ENCODE results near the gene FMN1. TPM values are rescaled to one million over a fixed set of nuclear protein-coding genes. Genes with fewer than 3 reads are reported as not detected.

FMN1 gene
- total RNA-seq, 1 donor from 2014 or later: 0.17 TPM

DNA sequence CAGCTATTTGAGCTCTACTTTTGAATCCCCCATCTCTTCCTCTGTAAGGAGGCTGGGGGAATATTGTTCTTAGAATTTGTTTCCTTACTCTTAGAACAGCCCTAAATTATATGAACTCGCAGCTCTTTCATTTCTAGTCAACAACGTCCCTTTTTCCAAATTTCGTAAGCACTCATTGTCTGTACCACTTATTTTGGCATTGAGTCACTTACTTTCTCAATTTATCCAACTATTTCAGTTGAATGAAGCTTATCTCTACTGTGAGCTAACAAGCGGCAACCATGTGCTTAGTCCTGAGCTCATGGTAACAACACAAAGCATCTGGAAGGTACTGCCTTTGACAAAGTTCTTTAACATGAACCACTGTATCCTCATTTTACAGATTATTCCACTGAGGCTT, 285.6 kb downstream of the FMN1 start:
- DNase-seq: no peak

DNA sequence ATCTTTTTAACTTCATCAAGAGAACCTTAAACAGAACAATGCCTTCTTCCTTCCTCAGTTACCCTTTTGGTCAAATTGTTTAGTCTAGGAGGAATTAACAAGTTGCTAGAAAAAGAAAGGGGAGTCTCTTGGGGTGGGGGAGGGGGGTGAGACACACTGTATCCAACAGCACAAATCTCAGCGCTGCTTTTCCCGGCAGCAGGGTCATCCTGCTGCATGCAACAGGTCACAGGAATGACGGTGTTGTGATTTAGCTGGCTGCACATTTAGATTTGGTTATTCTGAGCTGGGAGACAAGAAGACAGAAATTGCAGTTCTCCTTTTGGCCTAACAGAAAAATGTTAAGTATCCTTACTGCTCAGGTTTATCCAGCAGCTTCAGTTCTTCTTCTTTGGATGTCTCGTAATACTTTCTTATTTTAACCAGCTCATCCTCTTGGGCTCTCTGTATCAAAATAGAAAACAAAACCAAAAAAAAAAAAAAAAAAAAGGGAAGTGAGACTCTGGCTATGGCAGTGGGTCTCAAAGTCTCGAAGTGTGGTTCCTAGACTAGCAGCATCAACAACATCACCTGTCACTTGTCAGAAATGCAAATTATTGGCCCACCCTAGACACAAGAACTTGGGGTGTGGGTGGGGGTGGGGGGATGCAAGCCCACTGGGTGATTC, 286.2 kb downstream of the FMN1 start:
- peak; percentile 28 for DNase-seq

DNA sequence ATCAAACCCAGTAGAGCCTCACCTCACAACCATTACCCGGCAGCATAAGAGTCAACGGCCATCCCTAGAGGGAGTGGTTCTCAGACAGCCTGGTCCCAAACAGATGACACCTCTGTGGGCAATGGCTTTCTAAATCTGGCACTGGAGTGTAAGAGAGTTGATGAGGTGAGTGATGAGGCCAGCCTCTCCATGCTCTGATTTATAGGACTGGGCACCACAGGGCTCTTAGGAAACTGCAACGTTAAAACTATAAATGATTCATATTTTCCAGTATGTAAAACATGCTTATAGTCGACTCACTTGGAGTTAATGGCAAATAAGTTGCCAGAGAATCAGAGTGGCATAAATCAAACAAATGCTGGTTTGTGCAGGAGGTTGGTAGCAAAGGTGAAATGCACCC, 289.0 kb downstream of the FMN1 start:
- DNase-seq: no peak

DNA sequence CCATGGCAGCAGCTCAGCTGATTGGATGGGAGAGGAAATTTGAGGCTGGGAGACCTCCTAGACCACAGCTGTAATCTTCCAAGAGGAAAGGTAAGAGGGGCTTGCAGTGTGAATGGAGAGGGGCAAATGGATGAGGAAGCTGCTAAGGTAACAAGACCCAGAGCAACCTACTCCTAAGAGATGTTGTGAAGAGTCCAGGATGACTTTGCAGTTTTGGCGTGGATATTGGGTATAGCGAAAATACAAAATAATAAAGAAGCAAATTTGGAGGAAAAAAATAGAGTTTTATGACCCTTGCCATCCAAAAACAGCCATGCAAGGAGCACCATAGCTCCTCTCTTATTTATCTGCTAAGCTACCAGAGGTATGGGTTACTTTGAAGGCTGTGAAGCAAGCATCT, 290.1 kb downstream of the FMN1 start:
- DNase-seq: no peak

DNA sequence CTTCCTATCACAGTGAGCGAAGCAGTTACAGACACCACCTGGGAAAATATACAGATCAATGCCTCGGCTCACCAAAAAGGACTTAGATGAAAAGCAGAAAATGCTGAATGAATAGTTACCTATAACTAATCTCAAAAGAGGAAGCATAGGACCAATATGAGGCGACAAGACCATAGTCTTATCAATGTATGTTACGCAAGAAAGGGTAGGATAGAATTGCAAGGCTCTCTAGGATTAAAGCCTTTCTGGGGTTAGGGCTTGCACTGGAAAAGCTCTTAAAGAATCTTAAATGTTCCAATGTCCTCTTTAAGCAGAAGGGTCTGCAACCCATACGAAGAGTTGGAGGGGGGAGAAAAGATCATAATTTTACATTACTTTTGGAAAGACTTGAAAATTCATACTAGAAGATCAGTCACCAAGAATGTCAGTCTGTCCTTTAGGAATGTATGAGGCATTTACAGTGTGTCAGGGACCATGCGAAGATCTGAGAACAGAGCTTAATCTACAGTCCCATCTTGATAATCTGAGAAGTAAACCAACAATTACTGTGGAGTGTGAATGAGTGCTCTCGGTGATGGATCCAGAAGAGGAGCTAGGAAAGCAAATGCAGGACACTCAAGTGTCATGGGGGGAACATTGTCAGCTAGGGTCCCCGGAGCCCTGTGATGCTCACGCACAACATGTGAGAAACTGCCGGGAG, 290.8 kb downstream of the FMN1 start:
- DNase-seq: no peak

DNA sequence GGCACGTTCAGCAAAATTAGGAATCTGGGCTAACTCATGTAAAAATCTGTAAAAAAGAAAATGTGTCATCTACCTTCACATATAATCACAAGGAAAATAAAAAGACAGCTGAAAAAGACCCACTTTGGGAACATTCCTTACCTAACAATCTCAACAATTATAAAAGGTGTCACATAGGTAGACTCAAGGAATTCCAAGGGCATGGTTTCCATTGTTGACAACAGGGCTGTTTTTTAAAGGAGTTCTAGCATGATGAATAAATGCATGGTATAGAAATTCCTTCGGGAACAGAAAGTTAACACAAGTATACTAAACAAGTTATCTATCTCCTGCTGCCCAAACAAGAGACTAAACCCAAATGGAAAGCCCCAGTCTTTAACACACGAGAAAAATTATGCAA, 292.5 kb downstream of the FMN1 start:
- DNase-seq: no peak

DNA sequence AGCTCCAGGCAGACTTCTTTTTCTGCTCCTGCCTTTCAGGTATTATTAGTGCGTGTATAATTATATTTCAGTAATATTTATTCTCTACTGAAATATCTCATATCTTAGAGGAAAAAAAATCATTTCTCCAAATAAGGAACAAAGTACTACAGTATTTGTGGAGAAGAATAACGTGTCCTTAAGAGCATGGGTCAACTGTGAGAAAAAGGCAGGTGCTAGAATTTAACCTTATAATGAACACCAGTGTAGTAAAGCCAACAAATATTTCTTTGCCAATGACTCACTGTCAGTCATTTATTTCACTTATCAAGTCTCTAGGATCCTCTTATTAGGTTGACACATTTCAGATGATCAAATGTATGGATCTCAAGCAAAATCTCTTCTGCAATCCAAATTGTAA, 293.3 kb downstream of the FMN1 start:
- no peak for DNase-seq

DNA sequence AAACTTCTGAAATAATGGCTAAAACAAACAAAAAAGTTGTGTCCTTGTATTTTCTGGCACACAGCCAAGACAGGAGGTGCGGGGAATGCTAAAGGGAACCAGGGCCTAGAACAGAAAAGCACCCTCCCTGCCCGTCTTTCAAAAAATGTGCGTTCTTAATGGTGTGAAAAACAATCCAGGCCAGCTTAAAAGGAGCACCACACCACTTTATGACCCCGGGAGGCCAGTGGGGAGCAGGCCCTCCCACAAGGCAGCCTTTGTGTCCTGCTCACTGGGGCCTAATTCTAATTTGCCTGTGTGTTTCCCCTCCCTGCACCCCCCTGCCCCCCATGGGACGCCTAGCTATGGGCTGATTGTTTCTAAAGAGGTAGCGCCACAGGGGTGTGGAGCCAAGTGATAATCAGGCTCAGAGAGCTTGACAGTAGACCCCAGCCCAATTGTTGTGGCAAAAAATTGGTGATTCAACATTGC, 295.4 kb downstream of the FMN1 start:
- peak; percentile 16 for DNase-seq

DNA sequence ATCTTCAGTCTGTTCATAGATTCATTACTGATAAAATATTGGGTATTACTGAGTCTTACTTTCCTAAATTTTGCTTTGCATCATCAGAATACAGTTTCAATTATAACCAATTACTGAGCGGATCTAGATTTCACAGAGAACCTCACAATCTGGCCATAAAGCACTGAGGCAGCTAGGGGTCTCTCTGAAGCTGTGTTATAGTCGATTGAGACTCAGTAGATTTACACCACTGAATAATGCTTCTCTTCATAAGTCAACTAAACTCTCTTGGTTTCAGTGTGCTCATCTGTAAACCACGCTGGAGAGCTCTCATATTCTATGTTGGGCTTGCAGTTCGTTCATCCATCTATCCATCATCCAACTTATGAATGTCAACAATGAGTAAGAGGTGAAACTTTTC, 296.1 kb downstream of the FMN1 start:
- no peak for DNase-seq

DNA sequence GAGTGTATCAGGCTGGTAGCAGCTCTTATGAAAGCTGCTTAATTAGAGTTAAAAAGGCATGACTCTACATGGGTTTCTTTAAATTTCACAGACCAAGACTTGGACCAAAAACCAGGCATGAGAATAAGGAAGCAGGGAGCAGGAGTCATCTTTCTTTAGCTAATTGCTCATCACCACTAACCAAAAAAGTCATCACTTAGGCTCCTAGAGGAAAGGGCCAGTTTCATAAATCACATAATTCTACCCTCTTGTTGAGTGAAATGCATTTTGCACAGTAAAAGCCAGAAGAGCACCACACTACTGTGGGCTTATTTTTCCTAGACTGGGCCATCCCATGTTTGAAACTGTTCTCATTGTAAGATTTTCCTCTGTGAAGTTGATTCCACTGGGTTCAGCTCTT, 301.1 kb downstream of the FMN1 start:
- DNase-seq: no peak

DNA sequence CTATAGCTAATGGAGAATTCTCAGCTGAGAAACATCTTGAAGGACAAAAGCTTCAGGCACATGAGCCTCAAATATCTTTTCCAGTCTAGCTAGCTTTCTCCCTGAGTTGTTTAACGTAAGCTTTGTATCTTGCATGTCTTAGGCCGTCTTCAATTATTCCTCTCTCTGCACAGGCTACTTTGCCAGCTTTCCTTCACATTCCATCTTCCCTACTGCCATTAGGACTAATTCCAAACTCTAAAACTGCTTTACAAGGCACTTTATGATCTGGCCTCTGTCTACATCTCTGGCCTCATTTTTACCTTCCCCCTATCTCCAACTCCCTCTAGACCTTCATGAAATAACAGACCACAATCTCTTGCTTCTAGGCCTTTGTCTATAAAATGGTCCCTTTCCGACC, 305.3 kb downstream of the FMN1 start:
- no peak for DNase-seq

DNA sequence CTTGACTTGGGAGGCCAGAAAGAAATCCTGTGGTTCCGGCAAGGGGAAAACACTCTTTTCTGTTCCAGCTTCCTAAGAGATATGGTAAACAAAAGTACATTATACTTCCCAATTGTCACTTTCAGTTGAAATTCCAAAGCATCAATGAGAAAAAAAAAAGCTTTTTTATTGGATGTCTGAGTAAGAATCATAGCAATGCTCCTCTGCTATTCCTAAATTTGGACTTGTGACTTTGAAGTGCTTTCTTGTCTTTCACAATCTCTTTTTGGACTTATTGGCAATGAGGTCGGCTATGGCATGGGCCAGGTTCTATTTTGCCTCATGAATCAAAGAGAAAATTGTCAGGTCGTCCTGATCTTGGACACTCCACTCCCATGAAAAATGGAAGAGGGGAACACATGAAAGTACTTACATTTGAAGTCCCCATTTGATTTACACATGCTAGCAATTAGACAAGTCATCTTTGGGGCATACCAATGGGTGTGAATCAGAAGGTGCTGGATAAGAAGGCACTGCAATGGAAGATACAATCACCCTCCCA, 306.2 kb downstream of the FMN1 start:
- DNase-seq: no peak

DNA sequence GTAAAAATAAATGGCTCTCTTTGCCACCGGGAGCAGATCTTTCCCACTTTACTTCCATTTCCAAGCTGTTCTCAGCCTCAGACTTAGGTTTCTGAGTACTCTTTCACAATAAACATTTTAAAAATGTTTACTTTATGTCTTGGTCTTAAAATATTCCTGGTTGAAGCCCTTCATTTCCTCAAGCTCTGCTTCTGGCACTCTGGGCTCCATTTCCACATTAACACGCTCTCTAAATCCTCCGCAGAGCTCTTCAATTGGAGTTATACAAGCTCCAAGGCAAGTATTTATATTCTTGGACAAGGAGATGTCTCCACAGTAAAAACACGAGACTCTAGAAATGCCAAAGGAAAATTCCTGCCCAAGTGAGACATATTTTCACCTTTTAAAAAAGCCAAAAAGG, 307.4 kb downstream of the FMN1 start:
- no peak for DNase-seq

DNA sequence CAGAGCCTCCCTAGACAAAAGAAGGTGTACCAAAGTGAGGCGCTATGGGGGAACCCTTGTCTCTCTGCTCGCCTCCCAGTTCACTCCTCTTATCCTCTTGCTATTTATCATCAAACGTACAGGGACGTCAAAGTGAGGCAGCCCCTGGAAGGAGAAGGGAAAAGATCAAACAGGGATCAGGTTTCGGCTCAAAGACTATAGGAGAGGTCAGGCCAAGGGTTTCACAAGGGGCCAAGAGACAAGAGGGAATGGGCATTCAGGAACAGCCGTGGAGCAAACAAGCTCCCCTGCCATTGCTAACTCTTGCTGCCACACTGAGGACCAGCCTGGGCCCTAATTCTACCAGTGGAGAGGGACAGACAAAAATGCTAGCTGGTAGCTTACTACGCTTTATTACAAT, 308.1 kb downstream of the FMN1 start:
- DNase-seq: no peak

DNA sequence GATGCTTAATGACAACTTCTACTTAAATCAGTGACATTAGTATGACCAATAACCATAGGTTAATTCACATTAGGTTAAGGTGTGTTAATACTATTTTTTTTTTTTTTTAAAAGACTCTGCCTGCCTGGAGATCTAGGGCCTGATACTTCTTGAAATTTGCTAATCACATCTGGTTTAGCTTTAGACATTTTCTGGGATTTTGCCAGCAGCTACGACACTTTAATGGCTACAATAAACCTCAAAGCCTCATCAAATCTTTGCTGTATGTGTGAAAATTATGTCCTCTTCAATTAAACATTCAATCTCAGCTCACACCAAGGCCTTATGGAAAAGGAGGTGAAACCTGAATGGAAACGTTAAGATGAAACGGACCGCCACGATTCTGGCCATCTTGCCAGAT, 308.8 kb downstream of the FMN1 start:
- DNase-seq: no peak

DNA sequence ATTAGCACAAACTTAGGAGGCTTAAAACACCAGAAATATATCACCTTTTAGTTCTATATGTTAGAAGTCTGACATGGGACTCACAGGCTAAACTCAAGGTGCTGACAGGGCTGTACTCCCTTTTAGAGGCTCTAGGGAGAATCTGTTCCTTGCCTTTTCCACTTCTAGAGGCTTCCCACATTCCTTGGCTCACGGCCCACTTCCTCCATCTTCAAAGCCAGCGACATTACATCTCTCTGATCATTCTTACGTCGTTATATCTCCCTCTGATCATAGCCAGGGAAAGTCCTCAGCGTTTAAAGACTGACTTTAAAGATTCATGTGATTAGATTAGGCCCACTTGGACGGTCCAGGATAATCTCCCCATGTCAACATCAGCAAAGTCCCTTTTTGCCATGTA, 310.4 kb downstream of the FMN1 start:
- peak; percentile 31 for DNase-seq

DNA sequence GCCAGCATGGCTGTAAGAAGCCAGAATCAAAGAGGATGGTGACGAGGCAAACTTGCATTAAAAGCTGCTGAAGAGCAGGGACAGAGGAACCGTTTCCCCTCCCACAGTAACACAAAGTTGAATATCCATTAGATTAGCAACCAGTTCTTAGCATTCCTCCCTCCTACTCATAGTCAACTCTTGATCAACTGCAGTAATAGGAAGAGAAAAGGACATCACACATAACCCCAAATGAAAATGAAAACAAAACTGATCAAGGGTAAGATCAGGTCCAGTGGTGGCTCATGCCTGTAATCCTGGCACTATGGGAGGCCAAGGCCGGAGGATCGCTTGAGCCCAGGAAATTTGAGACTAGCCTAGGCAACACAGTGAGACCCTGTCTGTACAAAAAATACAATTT, 311.6 kb downstream of the FMN1 start:
- DNase-seq: no peak

DNA sequence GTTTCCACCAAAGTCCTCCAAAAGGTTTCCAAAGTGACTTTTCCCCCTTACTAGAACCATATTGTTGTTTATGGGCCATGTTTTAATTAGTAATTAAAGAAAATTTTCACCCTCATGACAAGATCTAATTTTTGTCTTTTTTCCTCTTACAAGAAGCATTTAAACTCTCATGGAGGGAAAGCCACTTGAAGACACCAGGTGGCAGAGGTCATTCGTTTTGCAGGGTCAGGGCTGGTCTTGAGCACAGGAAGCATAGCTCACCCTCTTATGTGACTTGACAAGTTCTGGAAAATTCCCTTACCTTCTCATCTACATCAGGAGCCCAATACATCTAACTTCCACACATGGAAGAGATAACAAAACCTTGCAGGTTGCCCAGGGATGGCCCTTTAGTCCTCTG, 313.0 kb downstream of the FMN1 start:
- DNase-seq: no peak

DNA sequence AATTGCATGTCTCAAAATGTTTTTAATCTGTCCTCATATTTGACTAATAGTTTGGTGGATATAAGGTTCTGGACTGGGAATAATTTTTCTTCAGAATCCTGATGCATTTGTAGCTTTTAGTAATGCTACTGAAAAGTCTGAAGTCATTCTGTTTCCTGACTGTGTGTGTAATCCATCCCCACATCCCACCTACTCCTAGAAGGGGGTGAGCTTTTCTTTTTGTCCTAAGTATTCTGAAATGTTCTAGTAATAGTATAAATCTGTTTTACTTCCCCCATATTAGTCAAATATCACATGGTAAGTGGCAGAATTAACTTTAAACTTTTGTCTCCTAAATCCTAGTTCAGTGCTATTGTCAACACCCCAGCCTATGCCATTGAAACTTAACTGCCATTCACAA, 313.9 kb downstream of the FMN1 start:
- no peak for DNase-seq

DNA sequence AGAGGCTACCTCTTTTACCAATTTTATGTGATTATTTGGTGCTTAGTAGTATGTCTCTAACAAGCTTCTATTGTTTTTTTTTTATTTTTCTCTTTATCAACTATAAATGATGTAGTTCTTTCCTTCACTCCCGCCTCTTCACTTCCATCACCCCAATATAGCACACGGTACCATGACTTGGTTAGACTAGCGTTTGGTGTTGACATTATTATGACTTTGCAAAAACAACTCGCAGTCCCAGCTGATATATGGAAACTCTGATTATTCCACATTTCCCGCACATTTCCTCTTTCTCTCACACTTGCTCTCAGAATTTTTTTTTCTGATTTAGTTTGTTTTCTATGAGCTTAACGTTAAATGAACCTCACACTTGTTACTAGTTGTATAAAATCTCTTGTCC, 314.5 kb downstream of the FMN1 start:
- DNase-seq: no peak

DNA sequence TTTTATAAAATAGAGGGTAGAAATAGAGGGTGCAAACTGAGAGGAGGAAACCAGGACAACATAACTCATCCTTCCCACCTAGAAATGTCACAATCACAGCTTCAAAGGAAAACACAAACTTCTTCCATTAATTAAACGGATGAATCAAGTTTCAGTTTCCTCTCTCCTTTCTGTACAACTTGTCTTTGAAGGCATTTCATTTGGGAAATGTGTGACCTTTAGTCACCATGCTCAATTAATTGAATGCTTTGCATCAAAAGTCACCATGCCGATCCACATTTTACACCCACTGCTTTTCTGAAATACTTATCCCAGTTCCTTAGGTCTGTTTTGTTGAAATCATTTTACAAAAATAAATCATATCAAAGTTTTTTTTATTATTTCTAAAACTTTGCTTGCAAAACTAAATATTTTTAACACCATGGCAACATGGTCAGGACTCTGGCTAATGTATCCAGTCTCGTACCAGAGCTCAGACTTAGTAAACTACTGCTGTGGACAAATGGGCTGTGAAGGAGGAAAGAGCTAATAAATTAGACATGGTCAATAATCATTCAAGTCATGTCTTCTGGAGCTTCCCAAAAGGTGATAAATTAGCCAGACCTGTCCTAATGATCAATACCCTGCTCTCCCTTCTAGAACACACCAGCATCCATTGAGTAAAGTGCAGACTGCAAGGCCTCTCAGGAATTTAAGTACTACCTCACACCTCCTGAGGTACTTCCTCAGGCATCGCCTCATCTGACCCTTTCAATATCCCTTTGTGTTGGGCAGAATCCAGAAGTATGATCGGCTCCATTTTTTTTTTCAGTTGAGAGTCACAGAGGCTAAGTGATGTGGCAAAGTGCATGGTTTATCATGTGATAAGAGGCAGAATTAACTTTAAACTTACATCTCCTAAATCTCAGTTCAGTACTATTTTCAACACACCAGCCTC, 315.4 kb downstream of the FMN1 start:
- DNase-seq: no peak

DNA sequence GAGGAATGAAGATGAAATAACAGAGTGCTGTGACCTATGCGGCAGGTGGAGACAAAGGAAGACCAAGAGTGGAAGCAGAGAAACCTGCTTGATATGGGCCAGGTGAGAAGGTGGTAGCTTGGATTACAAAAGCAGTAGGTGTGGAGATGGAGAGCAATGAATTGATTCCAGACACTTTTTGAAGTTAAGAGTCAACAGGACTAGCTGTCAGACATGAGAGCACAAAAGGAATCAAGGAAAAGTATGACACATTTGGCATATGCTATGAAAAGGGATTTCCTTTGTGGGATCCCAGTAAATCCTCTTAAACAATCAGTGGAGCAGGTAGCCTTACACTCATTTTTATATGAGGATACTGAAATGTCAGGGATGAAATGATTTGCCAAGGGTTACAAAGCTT, 316.2 kb downstream of the FMN1 start:
- DNase-seq: no peak

All from dermis blood vessel endothelial cell (primary cell).